ENCODE measurements around the gene LARP1. TPM values are rescaled to one million over a fixed set of nuclear protein-coding genes. Genes with fewer than 3 reads are reported as not detected.
A peak's percentile ranks its signal among the peaks of the same experiment; 100 is the strongest.
"Not testable (repeated sequence)": the region's sequence is repeated elsewhere in the genome, so short reads cannot be mapped to it uniquely, and the experiment has no call there.

LARP1 gene
- total and polyA plus RNA-seq, 12 donors: 26.4 to 197 (median 163) TPM

GRCh38 chr5:154745349-154745748 lies 9.8 kb upstream of the LARP1 start:
- no peak for ATAC-seq
- Histone ChIP-seq H3K27me3 (no peaks in the 10 kb centered on the region), H3K36me3 (no peaks in the 10 kb centered on the region), H3K27ac (no peak overlapping the region), H3K4me3 (no peak overlapping the region), H3K4me1 (peaks cover 7 to 48% (median 14%) of the 10 kb centered on the region in 9 donors), H3K9me3 (no peaks in the 10 kb centered on the region)
- TF ChIP-seq, protein P1, sequence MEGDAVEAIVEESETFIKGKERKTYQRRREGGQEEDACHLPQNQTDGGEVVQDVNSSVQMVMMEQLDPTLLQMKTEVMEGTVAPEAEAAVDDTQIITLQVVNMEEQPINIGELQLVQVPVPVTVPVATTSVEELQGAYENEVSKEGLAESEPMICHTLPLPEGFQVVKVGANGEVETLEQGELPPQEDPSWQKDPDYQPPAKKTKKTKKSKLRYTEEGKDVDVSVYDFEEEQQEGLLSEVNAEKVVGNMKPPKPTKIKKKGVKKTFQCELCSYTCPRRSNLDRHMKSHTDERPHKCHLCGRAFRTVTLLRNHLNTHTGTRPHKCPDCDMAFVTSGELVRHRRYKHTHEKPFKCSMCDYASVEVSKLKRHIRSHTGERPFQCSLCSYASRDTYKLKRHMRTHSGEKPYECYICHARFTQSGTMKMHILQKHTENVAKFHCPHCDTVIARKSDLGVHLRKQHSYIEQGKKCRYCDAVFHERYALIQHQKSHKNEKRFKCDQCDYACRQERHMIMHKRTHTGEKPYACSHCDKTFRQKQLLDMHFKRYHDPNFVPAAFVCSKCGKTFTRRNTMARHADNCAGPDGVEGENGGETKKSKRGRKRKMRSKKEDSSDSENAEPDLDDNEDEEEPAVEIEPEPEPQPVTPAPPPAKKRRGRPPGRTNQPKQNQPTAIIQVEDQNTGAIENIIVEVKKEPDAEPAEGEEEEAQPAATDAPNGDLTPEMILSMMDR (IDR thresholded peaks at IDR 0.05): no peak
- WGBS, 2 donors: 100% methylated on average over 1 of the region's 1 CpG
- intact Hi-C loops (cut with DNase I): no loop called here
- DNase-seq: no peak

DNA sequence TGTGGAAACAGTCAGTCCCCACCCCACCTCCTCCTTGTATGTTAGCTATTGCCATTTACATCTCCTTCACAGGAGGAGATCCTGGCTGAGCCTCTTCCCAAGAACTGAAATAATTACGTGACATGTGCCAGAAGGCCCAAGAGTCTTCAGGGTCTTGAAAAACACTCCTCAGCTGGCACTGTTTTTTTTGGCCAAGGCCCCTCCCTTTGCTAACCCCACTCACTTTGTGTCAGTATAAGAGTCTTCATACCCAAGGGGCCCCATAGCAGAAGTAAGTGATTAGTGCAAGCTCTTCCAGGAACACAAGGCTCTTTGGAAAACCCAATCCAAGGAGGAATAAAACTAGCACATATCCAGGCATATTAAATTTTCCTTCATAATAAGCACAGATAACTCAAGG lies 5.7 kb upstream of the LARP1 start:
- 70 to 80% methylated on average over 1 of the region's 1 CpG for WGBS, 2 donors
- no peak for DNase-seq
- no peaks in the 10 kb centered on the region for H3K9me3 ChIP-seq
- H3K27me3 ChIP-seq: no peaks in the 10 kb centered on the region
- peaks cover 7 to 49% (median 21%) of the 10 kb centered on the region in 9 donors for H3K4me1 ChIP-seq
- ATAC-seq: no peak
- H3K27ac ChIP-seq: no peak overlapping the region
- intact Hi-C loops (cut with DNase I): no loop called here
- H3K4me3 ChIP-seq: no peak overlapping the region
- no peaks in the 10 kb centered on the region for H3K36me3 ChIP-seq
- TF ChIP-seq, protein P1 (IDR thresholded peaks at IDR 0.05): no peak

GRCh38 chr5:154750641-154751040 lies 4.5 kb upstream of the LARP1 start:
- peaks cover 7 to 52% (median 23%) of the 10 kb centered on the region in 9 donors for H3K4me1 ChIP-seq
- intact Hi-C loops (cut with DNase I): loop anchor here in 3 of 10 donors (5.0 to 10.0 kb wide), 3 partner anchors 66 to 96 kb away; no protein-coding TSS in a partner anchor
- H3K9me3 ChIP-seq, DNase-seq, H3K27me3 ChIP-seq, H3K27ac ChIP-seq, ATAC-seq, H3K36me3 ChIP-seq, H3K4me3 ChIP-seq: not testable (repeated sequence)
- 97 to 98% methylated on average over 2 of the region's 2 CpGs for WGBS, 2 donors

- no peaks in the 10 kb centered on the region for H3K36me3 ChIP-seq
- ATAC-seq (no peak), DNase-seq (no peak)
- H3K9me3 ChIP-seq: no peaks in the 10 kb centered on the region
- intact Hi-C loops (cut with DNase I): loop anchor here in 3 of 10 donors (5.0 to 10.0 kb wide), 3 partner anchors 67 to 97 kb away; no protein-coding TSS in a partner anchor
- no peaks in the 10 kb centered on the region for H3K27me3 ChIP-seq
- TF ChIP-seq, protein P1 (IDR thresholded peaks at IDR 0.05): no peak
- peaks cover 7 to 44% (median 26%) of the 10 kb centered on the region in 9 donors for H3K4me1 ChIP-seq
- H3K4me3 ChIP-seq: no peak overlapping the region
- no peak overlapping the region for H3K27ac ChIP-seq
Measured at GRCh38 chr5:154751854-154752253, 3.3 kb upstream of the LARP1 start.

DNA sequence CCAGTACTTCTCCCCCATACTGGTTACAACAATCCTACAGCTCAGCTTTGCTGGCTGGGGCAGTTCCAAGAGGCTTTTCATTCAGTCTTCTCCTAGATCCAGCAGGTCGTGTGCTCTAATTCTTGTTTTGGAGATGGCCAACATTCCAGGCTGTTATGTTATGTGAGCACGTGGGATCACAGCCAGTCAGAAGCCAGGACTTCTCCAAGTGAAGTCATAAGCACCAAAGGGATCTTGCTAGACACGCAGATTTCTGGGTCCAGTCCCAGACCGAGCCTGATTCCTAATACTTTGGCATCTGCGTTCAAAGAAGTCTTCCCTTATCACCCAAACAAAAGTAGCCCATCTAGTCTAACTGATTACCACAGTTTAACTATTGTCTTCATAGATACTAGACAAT lies 1.4 kb upstream of the LARP1 start:
- 19 to 32% methylated on average over 5 of the region's 5 CpGs for WGBS, 2 donors
- peak overlapping the region; percentile 86 to 99 (median 96) for H3K27ac ChIP-seq
- no peaks in the 10 kb centered on the region for H3K27me3 ChIP-seq
- TF ChIP-seq, protein P1 (IDR thresholded peaks at IDR 0.05): no peak
- H3K4me3 ChIP-seq: peak overlapping the region in 7 of 10 donors; percentile 63 to 98 (median 71)
- ATAC-seq (peak; percentile 13 to 60 (median 38)), DNase-seq (peak; percentile 29 to 74)
- intact Hi-C loops (cut with DNase I): loop anchor here in 4 of 10 donors (2.0 to 10.0 kb wide), 4 partner anchors 69 to 99 kb away; no protein-coding TSS in a partner anchor
- no peaks in the 10 kb centered on the region for H3K9me3 ChIP-seq
- H3K36me3 ChIP-seq: no peaks in the 10 kb centered on the region
- H3K4me1 ChIP-seq: peaks cover 7 to 48% (median 30%) of the 10 kb centered on the region in 9 donors

Data from heart right ventricle (tissue), 16 donors.